GM21529 (cell line): Measurements from ENCODE around the gene MAST4.

ENCODE experiments used
- ATAC-seq: cut with Tn5 transposase; IDR thresholded peaks from one replicate; pipeline ENCODE4 v1.9.1; 2021; ENCODE audit not compliant: unreplicated experiment

The MAST4 gene

DNA sequence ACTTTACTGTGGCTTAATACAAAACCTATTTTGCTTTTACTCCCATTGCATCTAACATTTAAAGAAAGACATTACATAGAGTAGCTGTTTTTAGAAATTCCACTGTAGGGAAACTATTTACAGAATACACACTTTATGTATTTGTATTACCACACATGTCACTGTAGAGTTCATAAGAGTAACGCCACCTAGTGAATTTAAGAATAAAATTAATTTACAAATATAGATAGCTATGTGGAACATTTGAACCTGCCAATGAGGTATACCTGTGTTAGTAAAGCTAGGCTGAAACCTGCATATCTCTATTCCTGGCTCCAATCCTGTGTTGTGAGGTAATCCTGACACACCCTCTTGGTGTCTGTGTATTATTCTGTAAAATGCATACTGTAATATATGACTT lies 234.4 kb downstream of the MAST4 start:
- ATAC-seq, result no peak

DNA sequence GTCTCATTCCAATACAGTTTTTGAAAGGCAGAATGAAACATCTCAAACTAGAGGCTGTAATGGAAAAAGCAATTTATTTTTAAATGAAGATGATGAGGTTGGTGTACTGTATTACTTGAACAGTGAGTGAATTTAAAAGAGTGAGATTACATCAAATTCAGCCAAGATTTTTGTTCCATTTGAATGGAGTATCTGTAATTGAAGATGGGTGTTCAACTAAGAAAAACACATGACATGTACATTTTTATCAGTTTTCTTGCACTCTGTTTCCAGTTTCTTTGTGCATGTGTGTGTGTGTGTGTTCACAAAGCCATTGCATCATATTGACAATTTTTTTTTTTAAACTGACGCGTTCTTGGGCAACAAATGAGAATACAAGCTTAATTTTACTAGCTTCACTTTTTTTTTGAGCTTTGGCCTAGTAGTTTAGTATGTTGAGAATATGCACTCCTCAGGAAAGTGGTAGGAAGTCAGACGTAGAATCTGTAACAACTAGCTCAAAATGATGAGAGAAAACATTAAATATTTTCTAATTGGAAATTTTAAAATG lies 243.5 kb downstream of the MAST4 start:
- no peak for ATAC-seq

DNA sequence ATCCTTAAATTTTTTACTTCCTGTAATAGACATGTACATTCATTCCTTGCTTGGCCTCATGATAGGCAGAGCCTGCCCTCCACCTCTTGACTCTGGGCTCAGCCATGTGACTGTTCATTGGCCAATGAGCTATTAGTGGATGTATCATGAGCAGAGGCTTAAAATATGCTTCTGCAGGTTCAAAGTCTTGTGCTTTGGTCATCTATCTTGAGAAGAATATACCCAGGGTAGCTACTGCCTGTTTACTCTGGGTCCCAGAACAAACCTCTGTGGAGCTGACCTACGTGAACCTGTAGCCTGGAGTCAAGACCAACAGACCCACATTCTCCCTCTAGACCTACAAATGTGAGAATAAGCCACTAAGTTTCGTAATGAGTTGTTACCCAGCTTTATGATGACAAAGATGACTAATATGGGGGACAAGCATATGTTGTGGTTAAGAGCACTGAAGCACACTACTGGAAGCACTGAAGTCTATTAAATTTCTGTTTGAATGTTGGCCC lies 244.4 kb downstream of the MAST4 start:
- peak; percentile 99 for ATAC-seq

DNA sequence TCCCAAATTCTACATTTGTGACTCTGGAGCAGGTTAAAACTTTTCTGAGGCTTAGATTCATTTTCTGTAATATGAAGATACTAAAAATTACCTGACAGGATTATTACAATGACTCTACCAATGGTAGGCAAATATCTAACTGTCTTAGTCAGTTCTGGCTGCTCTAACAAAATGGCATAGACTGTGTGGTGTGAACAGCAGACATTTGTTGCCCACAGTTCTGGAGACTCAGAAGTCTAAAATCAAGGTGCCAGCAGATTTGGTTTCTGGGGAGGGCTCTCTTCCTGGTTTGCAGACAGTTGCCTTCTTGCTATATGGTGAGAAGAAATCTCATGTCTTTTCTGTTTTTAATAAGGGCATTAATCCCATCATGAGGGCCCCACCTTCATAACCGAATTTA lies 245.1 kb downstream of the MAST4 start:
- no peak for ATAC-seq

- no peak for ATAC-seq
These were observed 246.3 kb downstream of the MAST4 start for GRCh38 chr5:66842540-66842939.

- ATAC-seq, result no peak
These were observed 246.9 kb downstream of the MAST4 start for GRCh38 chr5:66843065-66843464.

DNA sequence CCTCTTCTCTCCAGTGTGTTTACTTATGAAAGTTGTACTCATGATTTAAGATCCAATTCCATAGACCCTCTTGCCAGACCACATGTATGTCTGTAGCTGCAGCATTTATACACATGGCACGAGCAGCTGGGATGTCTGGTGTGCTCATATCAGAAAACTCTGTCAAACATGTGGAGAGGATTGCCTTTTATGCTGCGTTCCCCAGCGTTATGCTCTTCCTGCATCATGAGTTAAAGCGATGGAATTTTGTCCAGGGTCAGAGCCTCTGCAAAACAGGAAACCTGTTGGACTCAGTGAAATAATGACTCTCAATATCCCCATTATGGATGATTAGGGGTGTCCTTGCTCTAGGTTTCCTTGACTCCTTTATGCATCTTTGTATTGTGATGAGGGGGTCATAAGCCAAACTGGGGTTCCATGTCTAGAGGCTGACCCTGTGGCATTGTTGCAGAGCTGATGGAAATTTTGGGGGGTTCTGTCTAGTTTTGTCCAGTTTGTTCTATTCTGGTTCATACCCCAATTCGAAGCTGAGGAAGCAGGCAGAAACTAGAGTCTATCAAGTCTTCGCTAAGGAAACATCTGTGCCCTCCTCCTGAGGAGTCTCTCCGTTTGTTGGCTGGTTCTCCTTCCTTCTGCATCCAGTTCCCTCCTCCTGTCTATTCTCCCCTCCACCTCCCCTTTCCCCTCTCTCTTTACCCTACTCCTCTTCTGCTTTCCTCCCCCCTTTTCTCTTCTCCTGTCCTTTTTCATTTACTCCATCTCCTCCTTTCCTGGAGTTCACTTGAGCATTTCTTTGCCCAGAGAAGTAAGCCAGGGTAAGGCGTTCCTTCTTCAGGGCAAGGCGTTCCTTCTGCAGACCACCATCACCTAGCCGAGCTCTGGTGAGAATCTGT lies 252.8 kb downstream of the MAST4 start:
- ATAC-seq, result no peak

- no peak for ATAC-seq
These were observed 253.6 kb downstream of the MAST4 start for GRCh38 chr5:66849803-66850202.

- no peak for ATAC-seq
These were observed 254.3 kb downstream of the MAST4 start for GRCh38 chr5:66850354-66851075.

DNA sequence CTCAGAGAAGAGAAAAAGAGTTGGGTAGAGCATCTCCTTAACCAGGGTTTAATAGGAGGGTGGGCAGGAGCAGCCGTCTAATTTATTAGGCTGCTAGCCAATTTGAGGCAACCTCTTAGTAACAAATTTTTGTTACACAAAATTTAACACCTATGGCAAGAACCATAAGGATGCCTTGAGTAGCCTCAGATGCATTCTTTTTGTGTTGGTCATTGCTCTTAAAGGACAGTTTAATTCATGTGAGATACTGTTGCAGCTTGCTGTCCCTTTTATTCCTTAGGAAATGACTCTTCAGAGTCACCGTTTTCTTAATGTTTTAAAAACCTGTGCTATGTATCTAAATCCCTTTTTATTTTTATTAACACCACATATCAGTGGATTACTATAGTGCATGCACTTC lies 255.1 kb downstream of the MAST4 start:
- no peak for ATAC-seq

- no peak for ATAC-seq
These were observed 258.2 kb downstream of the MAST4 start for GRCh38 chr5:66854416-66854815.

GRCh38 chr5:66856041-66856805 lies 260.0 kb downstream of the MAST4 start:
- no peak for ATAC-seq

DNA sequence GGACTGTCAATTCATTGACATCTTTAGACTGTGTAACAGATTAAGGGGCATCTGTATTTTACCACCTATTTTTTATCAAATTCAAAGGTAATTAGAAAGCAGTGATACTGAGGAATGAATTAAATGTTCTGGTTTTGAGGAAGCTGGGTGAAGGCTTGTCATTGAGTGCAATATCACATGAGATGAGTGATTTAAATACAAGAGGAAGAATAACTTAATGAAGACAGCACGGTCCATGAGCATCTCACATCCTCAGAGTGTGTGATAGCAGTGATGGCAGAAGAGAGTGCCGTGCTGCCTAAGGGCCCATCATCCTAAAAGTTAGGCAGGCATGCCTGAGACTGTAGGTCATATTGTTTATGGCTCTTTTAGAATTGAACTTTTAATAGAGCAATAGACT lies 263.3 kb downstream of the MAST4 start:
- ATAC-seq, result no peak

GRCh38 chr5:66860199-66860975 lies 264.2 kb downstream of the MAST4 start:
- no peak for ATAC-seq

DNA sequence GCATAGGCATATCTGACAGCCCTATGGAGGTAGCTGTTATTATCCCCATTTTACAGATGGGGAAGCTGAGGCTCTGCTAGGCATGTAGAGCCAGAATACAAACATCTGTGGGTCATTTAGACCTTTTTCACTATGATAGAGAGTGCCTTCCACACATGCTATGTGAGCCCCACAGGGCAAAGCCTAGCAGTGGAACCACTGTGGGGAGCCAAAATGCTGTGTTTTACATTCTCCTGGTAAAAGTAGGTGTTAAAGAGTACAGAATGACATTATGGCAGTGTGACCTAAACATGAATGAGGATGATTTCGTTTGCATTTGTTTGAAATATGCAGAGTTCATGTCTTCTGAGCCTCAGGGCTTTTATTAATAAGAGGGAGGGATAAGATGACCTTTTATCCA lies 265.2 kb downstream of the MAST4 start:
- ATAC-seq, result no peak

GRCh38 chr5:66862020-66862419 lies 265.8 kb downstream of the MAST4 start:
- ATAC-seq, result no peak

GRCh38 chr5:66863243-66864170 lies 267.3 kb downstream of the MAST4 start:
- no peak for ATAC-seq

DNA sequence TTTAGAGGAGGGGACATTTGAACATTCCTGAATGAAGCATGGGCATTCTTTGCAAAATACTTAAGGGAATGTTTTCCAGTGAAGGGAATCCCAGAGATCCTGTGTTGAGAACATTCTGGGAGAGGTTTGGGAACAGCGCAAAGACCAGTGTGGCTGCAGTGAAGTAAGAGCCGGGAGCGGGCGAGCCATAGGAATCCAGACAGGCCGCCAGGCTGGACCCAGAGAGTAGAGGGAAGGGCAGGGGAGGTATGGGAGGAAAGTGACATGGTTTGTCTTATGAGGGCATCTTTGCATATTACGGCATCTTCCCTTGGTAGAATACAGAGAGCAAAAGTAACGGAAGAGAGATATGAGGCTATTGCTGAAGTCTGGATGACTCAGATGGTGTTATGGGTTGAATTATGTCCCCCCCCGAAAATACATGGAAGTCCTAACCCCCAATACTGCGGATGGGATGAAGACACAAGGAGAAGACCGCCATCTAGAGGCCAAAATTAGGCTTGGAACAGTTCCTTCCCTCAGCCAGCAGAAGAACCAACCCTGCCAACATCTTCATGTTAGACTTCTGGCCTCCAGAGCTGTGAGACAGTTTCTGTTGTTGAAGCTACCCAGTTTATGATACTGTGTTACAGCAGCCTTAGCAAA lies 268.2 kb downstream of the MAST4 start:
- no peak for ATAC-seq
